GM12875 (cell line): ENCODE measurements around the gene GYG2.

Experiments used
- H3K4me3 ChIP-seq: one replicate; pipeline ENCODE4 v1.5.1; 2011; ENCODE audit warnings: low read depth, low read length, control low read depth
- CTCF ChIP-seq: IDR thresholded peaks from 2 replicates; pipeline ENCODE4 v1.5.1; 2011; ENCODE audit warnings: low read depth, mild to moderate bottlenecking, control low read depth, inconsistent platforms, low read length, moderate library complexity, borderline replicate concordance; ENCODE audit not compliant: insufficient read depth

The GYG2 gene

GRCh38 chrX:2819345-2820135 lies 9.2 kb upstream of the GYG2 start:
- TF ChIP-seq CTCF, result peak; percentile 43; the same call in 1 of the 2 replicates
- no peak overlapping the region for H3K4me3 ChIP-seq

- no peak for TF ChIP-seq CTCF
These were observed 8.5 kb upstream of the GYG2 start for GRCh38 chrX:2820136-2820771.

GRCh38 chrX:2823795-2824386 lies 4.8 kb upstream of the GYG2 start:
- no peak overlapping the region for H3K4me3 ChIP-seq

More at GRCh38 chrX:2820136-2820771, 8.5 kb upstream of the GYG2 start:
- H3K4me3 ChIP-seq, result no peak overlapping the region

GRCh38 chrX:2824886-2825285 lies 3.8 kb upstream of the GYG2 start:
- TF ChIP-seq CTCF, result no peak
- no peak overlapping the region for H3K4me3 ChIP-seq

More at GRCh38 chrX:2823795-2824386, 4.8 kb upstream of the GYG2 start:
- no peak for TF ChIP-seq CTCF

GRCh38 chrX:2828959-2829411 lies 255 bp downstream of the GYG2 start:
- TF ChIP-seq CTCF, result no peak
- no peak overlapping the region for H3K4me3 ChIP-seq

GRCh38 chrX:2829469-2830246 lies 928 bp downstream of the GYG2 start:
- TF ChIP-seq CTCF, result no peak
- H3K4me3 ChIP-seq, result no peak overlapping the region
